Muscle layer of colon (tissue), 2 donors: Measurements from ENCODE around the gene ATP23.

Experiments
- H3K27ac ChIP-seq: one replicate; pipeline ENCODE4 v1.7.0; 2013; ENCODE audit warnings: low read depth, mild to moderate bottlenecking, low read length, moderate library complexity
- H3K27me3 ChIP-seq, 2 donors: one replicate each; pipeline ENCODE4 v1.7.0; 2013; ENCODE audit warnings: low read length in 2 of 2, mild to moderate bottlenecking in 2 of 2; ENCODE audit not compliant: insufficient read depth in 2 of 2, control insufficient read depth in 1 of 2
- H3K36me3 ChIP-seq: one replicate; pipeline ENCODE4 v1.7.0; 2013; ENCODE audit warnings: mild to moderate bottlenecking, low read length; ENCODE audit not compliant: insufficient read depth
- H3K4me1 ChIP-seq: one replicate; pipeline ENCODE4 v1.7.0; 2013; ENCODE audit warnings: mild to moderate bottlenecking, low read length; ENCODE audit not compliant: insufficient read depth
- H3K4me3 ChIP-seq, 2 donors: one replicate each; pipeline ENCODE4 v1.7.0; 2013; ENCODE audit warnings: low read length in 2 of 2, low read depth in 1 of 2, mild to moderate bottlenecking in 1 of 2, moderate library complexity in 1 of 2
- H3K9ac ChIP-seq: one replicate; pipeline ENCODE4 v1.7.0; 2013; ENCODE audit warnings: low read length
- H3K9me3 ChIP-seq: one replicate; pipeline ENCODE4 v1.7.0; 2013; ENCODE audit warnings: mild to moderate bottlenecking, low read length
- donor health status: abdominal sarcoma.
- donor health status: Adenocarcinoma of cecum.

ATP23 gene

DNA sequence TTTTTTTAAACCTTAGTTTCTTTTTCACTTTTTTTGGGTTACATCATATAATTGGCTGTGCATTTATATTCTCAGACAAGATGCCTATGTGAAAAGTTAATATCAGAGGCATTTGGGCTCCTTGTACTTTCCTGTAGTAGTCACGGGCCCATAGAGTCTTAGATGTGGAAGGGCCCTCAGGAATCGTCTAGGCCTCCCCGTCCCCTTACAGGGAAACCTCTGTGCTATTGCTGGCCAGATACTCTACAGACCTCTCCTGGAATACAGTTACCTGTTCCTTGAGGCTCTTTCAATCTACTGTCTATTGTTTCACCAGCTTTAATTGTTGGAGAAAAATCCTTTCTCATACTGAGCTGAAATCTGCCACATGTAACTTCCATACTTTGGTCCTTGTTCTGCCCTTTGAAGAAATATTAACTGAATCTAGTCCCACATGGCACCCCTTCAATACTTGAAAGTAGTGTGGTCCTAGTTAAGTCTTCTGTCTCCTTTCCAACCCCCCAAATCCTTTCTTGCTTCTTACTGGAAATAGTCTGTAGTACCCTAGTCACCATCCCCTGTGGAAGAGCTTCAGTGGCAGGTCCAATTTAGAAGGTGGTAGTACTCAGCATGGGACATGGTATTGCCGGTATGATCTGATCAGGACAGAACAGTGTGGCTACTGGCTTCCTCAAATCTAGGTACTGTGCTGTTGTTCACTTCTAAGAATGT is 3.1 kb downstream of the ATP23 start:
- Histone ChIP-seq H3K36me3 (peaks cover 4% of the 10 kb centered on the region), H3K4me1 (peaks cover 10% of the 10 kb centered on the region), H3K9ac (no peak overlapping the region), H3K27me3 (no peaks in the 10 kb centered on the region), H3K27ac (no peak overlapping the region), H3K4me3 (no peak overlapping the region), H3K9me3 (no peaks in the 10 kb centered on the region)

DNA sequence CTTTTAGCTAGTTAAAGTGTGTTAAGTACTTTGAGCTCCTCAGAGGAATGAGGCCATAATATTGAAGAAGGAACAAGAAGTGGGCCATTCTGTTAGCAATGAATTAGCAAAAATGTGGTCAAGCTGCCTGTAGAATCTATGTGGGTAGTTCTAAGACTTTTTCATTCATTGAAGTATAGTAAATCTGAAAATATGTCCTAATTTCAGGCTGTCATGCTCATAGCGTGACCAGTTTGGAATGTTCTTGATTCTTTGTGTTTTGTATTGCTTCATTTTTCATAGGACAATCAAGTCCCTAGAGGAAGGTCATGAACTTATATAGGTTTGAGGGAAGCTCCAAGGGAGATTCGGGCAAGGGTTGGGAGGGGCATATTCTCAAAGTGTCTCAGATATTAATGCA is 11.4 kb downstream of the ATP23 start:
- Histone ChIP-seq H3K4me3 (no peak overlapping the region), H3K27me3 (no peaks in the 10 kb centered on the region), H3K27ac (no peak overlapping the region), H3K9me3 (no peaks in the 10 kb centered on the region), H3K36me3 (peaks cover 25% of the 10 kb centered on the region), H3K9ac (no peak overlapping the region), H3K4me1 (no peaks in the 10 kb centered on the region)

- H3K9ac ChIP-seq = no peak overlapping the region
- H3K27ac ChIP-seq = no peak overlapping the region
- H3K27me3 ChIP-seq = no peaks in the 10 kb centered on the region
- no peaks in the 10 kb centered on the region for H3K9me3 ChIP-seq
- H3K4me1 ChIP-seq = no peaks in the 10 kb centered on the region
- H3K4me3 ChIP-seq = no peak overlapping the region
- H3K36me3 ChIP-seq = peaks cover 29% of the 10 kb centered on the region
These were observed 13.4 kb downstream of the ATP23 start for GRCh38 chr12:57954768-57955167.

DNA sequence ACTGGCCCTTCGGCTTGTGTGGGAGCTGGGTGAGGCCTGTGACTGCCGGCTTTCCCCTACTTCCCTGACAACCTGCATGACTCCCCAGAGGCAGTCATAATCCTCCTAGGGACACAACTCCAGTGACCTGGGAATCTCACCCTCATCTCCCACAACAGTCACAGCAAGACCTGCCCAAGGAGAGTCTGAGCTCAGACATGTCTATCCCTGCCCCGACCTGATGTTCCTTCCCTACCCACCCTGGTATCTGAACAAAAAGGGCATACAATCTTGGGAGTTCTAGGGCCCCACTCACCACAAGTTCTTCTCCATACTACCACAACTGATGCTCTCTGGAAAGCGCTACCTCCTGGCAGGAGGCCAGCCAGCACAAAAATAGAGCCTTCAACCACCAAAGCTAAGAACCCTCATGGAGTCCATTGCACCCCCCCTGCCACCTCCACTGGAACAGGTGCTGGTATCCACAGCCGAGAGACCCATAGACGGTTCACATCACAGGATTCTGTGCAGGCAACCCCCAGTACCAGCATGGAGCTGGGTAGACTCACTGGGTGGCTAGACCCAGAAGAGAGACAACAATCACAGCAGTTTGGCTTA is 16.8 kb downstream of the ATP23 start:
- Histone ChIP-seq H3K9ac (no peak overlapping the region), H3K36me3 (peaks cover 25% of the 10 kb centered on the region), H3K4me3 (no peak overlapping the region), H3K9me3 (no peaks in the 10 kb centered on the region), H3K27me3 (no peaks in the 10 kb centered on the region), H3K4me1 (no peaks in the 10 kb centered on the region), H3K27ac (no peak overlapping the region)

DNA sequence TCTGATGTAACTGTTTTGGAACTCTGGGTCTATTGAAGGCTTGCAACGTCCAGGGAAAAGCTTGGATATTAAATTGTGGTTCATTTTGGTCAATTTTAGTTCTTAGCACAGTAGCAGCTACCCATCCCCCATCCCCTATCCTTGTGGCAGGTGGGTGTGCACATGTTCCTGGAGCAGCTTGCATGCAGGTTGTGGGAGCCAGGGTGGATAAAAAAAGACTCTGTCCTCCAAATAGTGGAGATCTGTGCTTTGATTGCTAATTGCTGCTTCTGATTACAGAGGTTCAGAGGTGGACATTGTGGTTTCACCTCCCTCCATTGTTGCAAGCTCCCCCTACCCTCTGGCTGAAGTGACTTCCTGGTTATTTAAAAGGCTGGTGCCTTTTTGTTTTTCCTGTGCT is 23.1 kb downstream of the ATP23 start:
- H3K9me3 ChIP-seq = no peaks in the 10 kb centered on the region
- H3K27me3 ChIP-seq = no peaks in the 10 kb centered on the region
- H3K36me3 ChIP-seq = no peaks in the 10 kb centered on the region
- H3K4me3 ChIP-seq = no peak overlapping the region
- H3K4me1 ChIP-seq = no peaks in the 10 kb centered on the region
- H3K9ac ChIP-seq = no peak overlapping the region
- no peak overlapping the region for H3K27ac ChIP-seq

- no peaks in the 10 kb centered on the region for H3K27me3 ChIP-seq
- no peak overlapping the region for H3K9ac ChIP-seq
These were observed 24.4 kb downstream of the ATP23 start for GRCh38 chr12:57965766-57966165.

GRCh38 chr12:57966536-57966935 is 25.2 kb downstream of the ATP23 start:
- Histone ChIP-seq H3K9ac (no peak overlapping the region), H3K4me1 (no peaks in the 10 kb centered on the region), H3K36me3 (no peaks in the 10 kb centered on the region), H3K27ac (no peak overlapping the region), H3K27me3 (no peaks in the 10 kb centered on the region), H3K4me3 (no peak overlapping the region), H3K9me3 (no peaks in the 10 kb centered on the region)

More at GRCh38 chr12:57965766-57966165, 24.4 kb downstream of the ATP23 start:
- Histone ChIP-seq H3K27ac (no peak overlapping the region), H3K36me3 (no peaks in the 10 kb centered on the region), H3K4me3 (no peak overlapping the region), H3K9me3 (no peaks in the 10 kb centered on the region), H3K4me1 (no peaks in the 10 kb centered on the region)

DNA sequence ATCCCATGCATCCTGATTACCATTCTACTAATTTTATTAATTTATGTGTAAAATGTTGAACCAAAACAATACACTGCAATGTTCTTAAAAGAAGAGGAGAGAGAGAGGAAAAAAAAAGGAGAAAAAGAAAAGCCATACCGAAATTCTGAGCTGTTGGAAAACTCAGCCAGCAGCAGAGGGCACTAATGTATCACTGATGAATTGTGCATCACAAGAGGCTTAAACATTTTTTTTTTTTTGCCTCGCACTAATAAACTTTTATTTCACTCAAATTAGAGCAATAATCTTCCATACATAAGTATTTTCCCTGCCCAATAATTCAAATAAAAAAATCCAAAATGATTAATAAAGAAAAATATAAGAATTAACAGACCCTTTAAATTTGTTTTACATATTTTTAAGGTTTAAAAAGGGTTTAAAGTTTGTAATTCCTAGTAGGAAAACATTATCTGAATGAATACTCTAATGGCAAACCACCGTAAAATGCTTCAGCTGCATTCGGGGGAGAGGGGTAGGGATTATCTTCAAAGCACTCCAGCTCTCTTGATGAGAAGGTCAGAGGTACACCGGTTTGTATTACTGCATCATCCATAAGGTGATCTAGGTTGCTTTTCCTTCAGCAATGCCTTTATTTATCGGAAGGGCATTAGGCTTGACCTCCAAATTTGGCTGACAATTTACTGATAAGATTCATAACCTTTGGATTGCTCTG is 41.9 kb downstream of the ATP23 start:
- Histone ChIP-seq H3K9me3 (no peaks in the 10 kb centered on the region), H3K27me3 (no peaks in the 10 kb centered on the region), H3K36me3 (no peaks in the 10 kb centered on the region), H3K4me3 (no peak overlapping the region), H3K9ac (no peak overlapping the region), H3K27ac (no peak overlapping the region), H3K4me1 (no peaks in the 10 kb centered on the region)

GRCh38 chr12:57983858-57984505 is 42.6 kb downstream of the ATP23 start:
- H3K27me3 ChIP-seq = no peaks in the 10 kb centered on the region
- no peak overlapping the region for H3K9ac ChIP-seq
- no peaks in the 10 kb centered on the region for H3K36me3 ChIP-seq

DNA sequence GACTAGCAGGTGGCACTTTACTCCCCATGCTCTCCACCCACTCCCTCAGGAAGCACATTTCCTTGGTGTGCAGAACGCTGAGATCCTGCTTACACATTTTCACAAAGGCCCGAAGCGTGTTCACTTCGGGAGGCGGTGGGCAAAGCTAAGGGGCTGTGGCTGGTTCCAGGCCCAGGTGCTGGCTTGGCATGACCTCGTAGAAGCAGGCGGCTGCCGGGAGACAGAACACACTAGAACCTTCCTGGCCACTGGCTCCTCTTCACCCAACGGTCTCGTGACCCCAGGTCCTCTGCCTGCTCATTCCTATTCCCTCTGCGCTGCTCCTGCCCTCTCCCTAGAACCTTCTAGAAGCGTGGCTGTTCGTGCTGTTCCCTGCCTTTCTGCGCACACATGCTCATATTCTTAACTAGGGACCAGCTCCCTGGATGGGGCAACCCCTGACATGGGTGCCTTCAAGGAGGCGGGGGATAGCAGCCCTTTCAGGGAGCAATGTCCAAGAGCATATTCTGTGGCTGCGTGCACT is 43.3 kb downstream of the ATP23 start:
- H3K27me3 ChIP-seq = no peaks in the 10 kb centered on the region
- H3K9me3 ChIP-seq = no peaks in the 10 kb centered on the region
- H3K4me1 ChIP-seq = no peaks in the 10 kb centered on the region
- H3K27ac ChIP-seq = no peak overlapping the region
- no peaks in the 10 kb centered on the region for H3K36me3 ChIP-seq
- H3K9ac ChIP-seq = no peak overlapping the region
- H3K4me3 ChIP-seq = no peak overlapping the region

More at GRCh38 chr12:57983858-57984505, 42.6 kb downstream of the ATP23 start:
- Histone ChIP-seq H3K9me3 (no peaks in the 10 kb centered on the region), H3K4me3 (no peak overlapping the region), H3K4me1 (no peaks in the 10 kb centered on the region), H3K27ac (no peak overlapping the region)

DNA sequence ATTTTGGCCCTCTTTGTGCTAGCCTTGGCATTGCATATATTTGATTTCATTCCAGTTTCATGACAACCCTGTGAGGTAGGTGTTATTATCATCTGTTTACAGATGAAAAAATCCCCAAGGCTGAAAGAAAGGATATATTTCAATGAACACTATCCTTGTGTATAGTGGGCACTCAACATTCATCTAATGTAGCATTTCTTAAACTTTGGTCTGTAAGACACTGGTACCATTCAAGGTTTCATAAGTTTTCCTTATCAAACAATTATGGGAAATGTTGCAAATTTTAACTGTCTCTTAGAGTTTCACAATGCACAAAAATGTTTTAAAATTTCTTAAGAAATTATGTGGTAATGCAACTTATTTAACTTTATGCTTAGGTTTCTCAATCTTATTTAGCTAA is 44.3 kb downstream of the ATP23 start:
- Histone ChIP-seq H3K4me1 (no peaks in the 10 kb centered on the region), H3K9ac (no peak overlapping the region), H3K9me3 (no peaks in the 10 kb centered on the region), H3K27me3 (no peaks in the 10 kb centered on the region), H3K4me3 (no peak overlapping the region), H3K36me3 (no peaks in the 10 kb centered on the region), H3K27ac (no peak overlapping the region)
